GM12872 (cell line): ENCODE data around the gene LDLRAP1.

Experiments
- CTCF ChIP-seq: IDR thresholded peaks from 3 replicates; pipeline ENCODE4 v1.5.1; 2011; ENCODE audit warnings: low read depth, mild to moderate bottlenecking, low read length, moderate library complexity; ENCODE audit not compliant: insufficient read depth

Gene LDLRAP1

DNA sequence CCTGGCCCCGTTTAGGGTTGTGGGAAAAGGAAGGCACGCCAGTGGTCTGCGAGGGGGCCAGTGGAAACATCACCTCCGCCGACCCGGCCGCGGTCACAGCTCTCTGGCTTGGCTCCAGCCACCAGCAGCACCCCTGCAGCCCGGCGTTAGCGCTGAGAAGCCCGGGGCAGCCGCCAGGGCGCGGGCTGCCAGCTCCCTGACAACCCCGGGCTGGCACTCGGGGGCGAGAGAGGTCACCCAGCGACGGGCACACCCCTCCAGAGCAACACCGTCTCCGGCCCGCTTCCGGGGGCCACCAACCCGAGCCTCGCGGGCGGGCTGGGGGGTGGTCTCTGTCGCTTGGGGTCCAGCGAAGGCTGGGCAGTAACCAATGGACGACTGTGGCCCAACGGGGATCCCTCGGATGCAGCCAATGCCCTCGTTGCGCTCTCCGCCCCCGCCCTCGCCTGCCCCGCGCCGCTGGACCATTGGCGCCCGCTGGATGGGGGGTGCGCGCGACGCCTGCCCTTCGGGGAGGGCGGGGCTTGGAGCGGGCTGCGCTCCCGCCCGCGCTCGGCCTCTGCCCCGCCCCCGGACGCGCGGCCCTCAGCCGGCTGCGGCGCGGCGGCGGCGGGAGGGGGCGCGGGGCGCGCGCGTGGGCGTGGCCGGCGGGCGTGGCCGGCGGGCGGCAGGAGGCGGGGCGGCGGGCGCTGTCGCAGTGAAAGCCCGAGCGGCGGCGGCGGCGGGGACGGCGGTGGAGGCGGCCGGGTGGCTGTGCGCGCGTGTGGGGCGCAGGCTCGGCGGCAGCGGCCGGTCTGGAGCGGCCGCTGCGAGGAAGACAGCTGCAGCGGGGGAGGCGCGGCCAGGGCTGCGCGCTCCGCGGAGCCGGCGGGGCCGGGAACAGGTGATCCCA, 72.9 kb downstream of the LDLRAP1 start, which contains the start of gene MAN1C1:
MAN1C1 (plus strand) TSS at position 697 of the 892 bp plus-strand sequence. CDS start 1,007 bp downstream, outside the sequence.
- peak; percentile 52 for TF ChIP-seq CTCF

GRCh38 chr1:25616987-25617624, 73.7 kb downstream of the LDLRAP1 start:
- no peak for TF ChIP-seq CTCF

DNA sequence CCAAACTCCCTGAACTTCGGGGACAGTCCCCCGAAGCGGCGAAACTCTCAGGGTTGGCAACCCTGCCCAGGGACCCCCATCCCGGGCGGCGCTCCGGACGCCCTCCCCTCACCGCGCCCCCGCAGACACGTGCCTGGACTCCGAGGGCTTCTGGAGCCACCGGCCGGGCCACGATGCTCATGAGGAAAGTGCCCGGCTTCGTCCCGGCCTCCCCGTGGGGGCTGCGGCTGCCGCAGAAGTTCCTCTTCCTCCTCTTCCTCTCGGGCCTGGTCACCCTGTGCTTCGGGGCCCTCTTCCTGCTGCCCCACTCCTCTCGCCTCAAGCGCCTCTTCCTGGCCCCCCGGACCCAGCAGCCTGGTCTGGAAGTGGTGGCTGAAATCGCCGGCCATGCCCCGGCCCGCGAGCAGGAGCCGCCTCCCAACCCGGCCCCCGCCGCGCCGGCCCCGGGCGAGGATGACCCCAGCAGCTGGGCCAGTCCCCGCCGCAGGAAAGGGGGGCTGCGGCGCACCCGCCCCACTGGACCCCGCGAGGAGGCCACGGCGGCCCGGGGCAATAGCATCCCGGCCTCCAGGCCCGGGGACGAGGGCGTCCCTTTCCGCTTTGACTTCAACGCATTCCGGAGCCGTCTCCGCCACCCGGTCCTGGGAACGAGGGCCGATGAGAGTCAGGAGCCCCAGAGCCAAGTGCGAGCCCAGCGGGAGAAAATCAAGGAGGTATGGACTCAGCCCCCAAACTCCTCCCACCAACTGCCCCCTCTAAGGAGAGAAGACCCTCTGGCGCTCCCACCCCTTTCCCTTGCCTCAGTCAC, 74.4 kb downstream of the LDLRAP1 start:
- no peak for TF ChIP-seq CTCF

- TF ChIP-seq CTCF: no peak
Observed at GRCh38 chr1:25618433-25618808, 75.0 kb downstream of the LDLRAP1 start.
